Tibial nerve (tissue), 4 donors: Measurements from ENCODE around the gene RASAL1. TPM values are rescaled to one million over a fixed set of nuclear protein-coding genes. Genes with fewer than 3 reads are reported as not detected.

ENCODE experiments used
- DNase-seq, 2 donors: peaks; one replicate each; pipeline ENCODE4 v3.0.0-alpha.2; 2019; ENCODE audit warnings: low spot score in 2 of 2
- H3K27ac ChIP-seq, 4 donors: fragments of 200-600 bp; sonication (generic) in 3 of 4; one replicate each; pipeline ENCODE4 v1.5.1; 2017 to 2019; ENCODE audit warnings: mild to moderate bottlenecking in 1 of 4
- H3K27me3 ChIP-seq, 2 donors: fragments of 200-600 bp; sonication (generic) in 1 of 2; one replicate each; pipeline versions ENCODE4 v1.5.1 to v1.6.0; 2017 to 2019
- H3K36me3 ChIP-seq, 3 donors: fragments of 200-600 bp; sonication (generic); one replicate each; pipeline ENCODE4 v1.5.1; 2018 to 2019
- H3K4me1 ChIP-seq, 4 donors: fragments of 200-600 bp; sonication (generic) in 3 of 4; one replicate each; pipeline ENCODE4 v1.5.1; 2017 to 2019
- H3K4me3 ChIP-seq, 4 donors: fragments of 200-600 bp; sonication (generic) in 3 of 4; one replicate each; pipeline ENCODE4 v1.5.1; 2017 to 2019; ENCODE audit warnings: mild to moderate bottlenecking in 1 of 4, moderate library complexity in 1 of 4
- H3K9me3 ChIP-seq, 4 donors: fragments of 200-600 bp; sonication (generic) in 3 of 4; one replicate each; pipeline ENCODE4 v1.5.1; 2017 to 2019
- CTCF ChIP-seq, 5 experiments: fragments of 200-600 bp in 3 of 5; fragments of 450-650 bp in 2 of 5; sonication (generic) in 3 of 5; IDR thresholded peaks; one replicate each; pipeline ENCODE4 v1.5.1; 2016 to 2019; ENCODE audit warnings: antibody characterized with exemption in 5 of 5, mild to moderate bottlenecking in 3 of 5, moderate library complexity in 2 of 5
- EP300 ChIP-seq, 2 donors: sonication (generic); formaldehyde crosslinking; IDR thresholded peaks; one replicate each; pipeline ENCODE4 v1.6.1; 2017; ENCODE audit warnings: antibody characterized with exemption in 2 of 2, mild to moderate bottlenecking in 1 of 2
- POLR2A ChIP-seq, 2 donors: fragments of 450-650 bp; IDR thresholded peaks; one replicate each; pipeline ENCODE4 v1.6.1; 2017; ENCODE audit warnings: antibody characterized with exemption in 2 of 2, mild to moderate bottlenecking in 2 of 2, moderate library complexity in 2 of 2
- WGBS, 2 donors: methylation state at CpG; one replicate each; pipeline ENCODE4 v1.1.5; 2018; 5-methylcytosine and 5-hydroxymethylcytosine counted together
- total RNA-seq, 4 donors: library from RNA; depleted of rRNA; stranded (reverse); fragments of >200 nt; gene quantifications; one replicate each; pipeline ENCODE4 v1.1.0, GENCODE V29; 2016

RASAL1 gene
- total RNA-seq, 4 donors from 2014 or later = 0.87 to 5.2 (median 3.3) TPM

- DNase-seq = no peak
These were observed 2.6 kb upstream of the RASAL1 start for GRCh38 chr12:113137861-113138783.

GRCh38 chr12:113136990-113137511, 1.5 kb upstream of the RASAL1 start:
- Histone ChIP-seq H3K4me3 (no peak overlapping the region), H3K4me1 (peaks cover 0 to 10% (median 5%) of the 10 kb centered on the region in 4 donors), H3K27me3 (peaks cover 0 to 32% of the 10 kb centered on the region in 2 donors), H3K9me3 (no peaks in the 10 kb centered on the region), H3K36me3 (no peaks in the 10 kb centered on the region), H3K27ac (peak overlapping the region in 1 of 4 donors; percentile 75)
- TF ChIP-seq CTCF (IDR thresholded peaks at IDR 0.05) (no peak), EP300 (IDR thresholded peaks at IDR 0.05) (no peak), POLR2A (IDR thresholded peaks at IDR 0.05) (no peak)
- 81 to 85% methylated on average over 6 of the region's 6 CpGs for WGBS, 2 donors
- DNase-seq = no peak

More at GRCh38 chr12:113137861-113138783, 2.6 kb upstream of the RASAL1 start:
- no peaks in the 10 kb centered on the region for H3K36me3 ChIP-seq
- H3K9me3 ChIP-seq = no peaks in the 10 kb centered on the region
- H3K4me3 ChIP-seq = no peak overlapping the region
- TF ChIP-seq POLR2A (IDR thresholded peaks at IDR 0.05) = no peak
- TF ChIP-seq EP300 (IDR thresholded peaks at IDR 0.05) = no peak
- no peak for TF ChIP-seq CTCF (IDR thresholded peaks at IDR 0.05)
- no peak overlapping the region for H3K27ac ChIP-seq
- H3K4me1 ChIP-seq = peaks cover 0 to 14% (median 5%) of the 10 kb centered on the region in 4 donors
- peaks cover 0 to 31% of the 10 kb centered on the region in 2 donors for H3K27me3 ChIP-seq
- WGBS, 2 donors = 87 to 91% methylated on average over 12 of the region's 12 CpGs

- Histone ChIP-seq H3K4me3 (peak overlapping the region in 1 of 4 donors; percentile 18), H3K9me3 (no peaks in the 10 kb centered on the region), H3K4me1 (peaks cover 0 to 9% (median 4%) of the 10 kb centered on the region in 4 donors), H3K27ac (peak overlapping the region in 2 of 4 donors; percentile 71 to 75), H3K36me3 (no peaks in the 10 kb centered on the region), H3K27me3 (peaks cover 0 to 35% of the 10 kb centered on the region in 2 donors)
- TF ChIP-seq POLR2A (IDR thresholded peaks at IDR 0.05) (no peak), EP300 (IDR thresholded peaks at IDR 0.05) (no peak), CTCF (IDR thresholded peaks at IDR 0.05) (no peak)
- 39 to 40% methylated on average over 18 to 20 of the region's 21 CpGs for WGBS, 2 donors
- no peak for DNase-seq
These were observed 798 bp upstream of the RASAL1 start for GRCh38 chr12:113136128-113136989.

GRCh38 chr12:113134521-113134951, 1.0 kb downstream of the RASAL1 start:
- H3K9me3 ChIP-seq = no peaks in the 10 kb centered on the region
- H3K4me1 ChIP-seq = peaks cover 0 to 9% (median 4%) of the 10 kb centered on the region in 4 donors
- TF ChIP-seq EP300 (IDR thresholded peaks at IDR 0.05) = no peak
- no peak for TF ChIP-seq POLR2A (IDR thresholded peaks at IDR 0.05)
- TF ChIP-seq CTCF (IDR thresholded peaks at IDR 0.05) = no peak
- no peaks in the 10 kb centered on the region for H3K36me3 ChIP-seq
- 35 to 61% methylated on average over 4 to 5 of the region's 6 CpGs for WGBS, 2 donors
- peak overlapping the region in 2 of 4 donors; percentile 71 to 75 for H3K27ac ChIP-seq
- peak overlapping the region in 1 of 4 donors; percentile 38 for H3K4me3 ChIP-seq
- peaks cover 0 to 39% of the 10 kb centered on the region in 2 donors for H3K27me3 ChIP-seq
- no peak for DNase-seq
